BE2C (cell line): ENCODE data around the gene AFG1L. TPM values are rescaled to one million over a fixed set of nuclear protein-coding genes. Genes with fewer than 3 reads are reported as not detected.
"Not testable (repeated sequence)": the region's sequence is repeated elsewhere in the genome, so short reads cannot be mapped to it uniquely, and the experiment has no call there.

Source experiments
- DNase-seq: peaks from one replicate; pipeline ENCODE4 v3.0.0-alpha.2; 2020
- H3K27me3 ChIP-seq: fragments of 250-450 bp; sonication (Bioruptor Pico); 2 replicates; pipeline ENCODE4 v1.5.1; 2020; ENCODE audit warnings: mild to moderate bottlenecking
- H3K36me3 ChIP-seq: fragments of 250-450 bp; sonication (Bioruptor Pico); 2 replicates; pipeline ENCODE4 v1.5.1; 2020; ENCODE audit warnings: mild to moderate bottlenecking
- H3K4me1 ChIP-seq: fragments of 250-450 bp; sonication (Bioruptor Pico); 2 replicates; pipeline ENCODE4 v1.5.1; 2020
- H3K4me3 ChIP-seq: 2 replicates; pipeline ENCODE4 v1.5.1; 2011; ENCODE audit warnings: low read depth, low read length
- H3K9me3 ChIP-seq: fragments of 250-450 bp; sonication (Bioruptor Pico); 2 replicates; pipeline ENCODE4 v1.5.1; 2020
- CTCF ChIP-seq: IDR thresholded peaks from 2 replicates; pipeline ENCODE4 v1.5.1; 2012; ENCODE audit warnings: mild to moderate bottlenecking, low read depth, low read length
- polyA plus RNA-seq: library from polyadenylated mRNA; unstranded; fragments of >200 nt; gene quantifications from one replicate; pipeline ENCODE4 v1.2.1, GENCODE V29; 2012; ENCODE audit warnings: low read depth, missing spikeins; ENCODE audit not compliant: insufficient read length, insufficient read depth

AFG1L gene
- 3.0 TPM for polyA plus RNA-seq

DNA sequence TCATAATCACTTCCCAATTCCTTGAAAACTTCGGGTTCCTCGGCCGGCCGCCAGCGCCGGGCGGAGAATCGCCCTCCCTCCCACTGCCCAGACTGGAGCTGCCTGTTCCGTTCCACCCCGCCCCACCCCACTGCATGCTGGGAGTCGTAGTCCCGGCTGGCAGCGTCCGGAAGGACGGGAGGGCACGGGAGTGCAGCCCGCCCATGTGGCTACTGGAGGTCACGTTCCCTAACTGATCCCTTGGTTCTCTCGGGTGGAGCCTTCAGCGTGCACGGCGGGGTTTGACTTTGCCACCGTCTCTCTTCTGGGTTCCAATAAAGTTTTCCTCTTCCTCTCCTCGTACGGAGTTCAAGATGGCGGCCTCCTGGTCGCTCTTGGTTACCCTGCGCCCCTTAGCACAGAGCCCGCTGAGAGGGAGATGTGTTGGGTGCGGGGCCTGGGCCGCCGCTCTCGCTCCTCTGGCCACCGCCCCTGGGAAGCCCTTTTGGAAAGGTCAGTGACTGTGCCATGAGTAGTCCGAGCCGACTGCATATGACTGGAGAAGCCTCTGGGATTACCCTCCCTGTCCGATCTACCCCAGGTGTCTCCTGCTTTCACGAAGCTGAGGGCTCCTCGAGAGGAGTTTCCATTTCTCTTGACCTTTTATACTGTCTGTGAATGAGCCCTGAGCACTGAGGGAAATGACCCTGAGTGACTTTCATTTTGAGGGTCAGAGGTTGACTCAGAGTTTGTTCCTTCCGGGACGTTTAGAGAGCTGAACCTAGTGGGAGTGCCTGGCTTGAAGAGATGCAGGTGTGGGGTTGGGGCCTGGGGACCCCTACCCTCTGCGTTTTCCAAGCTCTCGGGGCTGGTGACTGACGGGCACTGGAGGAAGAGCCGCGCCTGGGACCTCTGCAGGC lies at the start of gene AFG1L:
AFG1L (plus strand) TSS at position 328 of the 899 bp plus-strand sequence; CDS start at position 354, 26 bp downstream.
- no peaks in the 10 kb centered on the region for H3K27me3 ChIP-seq
- no peak for TF ChIP-seq CTCF
- H3K36me3 ChIP-seq, result no peaks in the 10 kb centered on the region
- no peaks in the 10 kb centered on the region for H3K4me1 ChIP-seq
- DNase-seq, result peak; percentile 94
- H3K4me3 ChIP-seq, result peak within 1 kb of the TSS; percentile 98
- no peaks in the 10 kb centered on the region for H3K9me3 ChIP-seq

- not testable (repeated sequence) for H3K9me3 ChIP-seq, H3K27me3 ChIP-seq, H3K4me3 ChIP-seq, H3K4me1 ChIP-seq, DNase-seq
- H3K36me3 ChIP-seq, result peaks cover 26% of the 10 kb centered on the region
Measured at GRCh38 chr6:108245095-108245494, 49.8 kb upstream of the AFG1L start.

DNA sequence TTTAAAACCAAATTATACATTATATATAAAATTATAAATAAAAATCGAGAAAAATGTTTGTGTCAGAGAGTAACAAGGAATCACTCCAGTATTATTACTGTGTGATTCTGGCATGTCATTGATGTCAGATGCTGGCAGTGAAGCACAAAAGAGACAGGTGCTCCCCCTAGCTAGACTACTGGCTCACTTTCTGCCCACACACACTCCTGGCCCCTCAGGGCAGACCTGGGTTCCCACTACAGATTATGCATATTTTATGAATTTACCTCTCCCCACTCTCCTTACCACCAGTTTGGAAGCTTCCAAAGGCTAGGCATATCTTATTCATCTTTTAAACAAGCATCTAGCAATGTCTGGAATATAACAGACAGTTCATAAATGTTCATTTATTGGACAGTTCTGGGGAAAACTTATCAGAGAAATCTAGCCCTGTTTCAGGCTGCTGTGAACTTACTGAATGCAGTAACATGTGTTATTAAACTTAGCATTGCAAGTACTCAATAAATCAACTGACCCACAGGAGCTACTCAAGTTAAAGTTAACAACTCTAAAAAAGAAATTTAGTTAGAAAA lies 46.8 kb upstream of the AFG1L start:
- Histone ChIP-seq H3K4me3 (no peak overlapping the region), H3K36me3 (peaks cover 23% of the 10 kb centered on the region), H3K9me3 (no peaks in the 10 kb centered on the region; the same call in 1 of the 2 replicates), H3K27me3 (no peaks in the 10 kb centered on the region), H3K4me1 (peaks cover 5% of the 10 kb centered on the region)
- TF ChIP-seq CTCF, result peak; percentile 47
- DNase-seq, result peak; percentile 49

DNA sequence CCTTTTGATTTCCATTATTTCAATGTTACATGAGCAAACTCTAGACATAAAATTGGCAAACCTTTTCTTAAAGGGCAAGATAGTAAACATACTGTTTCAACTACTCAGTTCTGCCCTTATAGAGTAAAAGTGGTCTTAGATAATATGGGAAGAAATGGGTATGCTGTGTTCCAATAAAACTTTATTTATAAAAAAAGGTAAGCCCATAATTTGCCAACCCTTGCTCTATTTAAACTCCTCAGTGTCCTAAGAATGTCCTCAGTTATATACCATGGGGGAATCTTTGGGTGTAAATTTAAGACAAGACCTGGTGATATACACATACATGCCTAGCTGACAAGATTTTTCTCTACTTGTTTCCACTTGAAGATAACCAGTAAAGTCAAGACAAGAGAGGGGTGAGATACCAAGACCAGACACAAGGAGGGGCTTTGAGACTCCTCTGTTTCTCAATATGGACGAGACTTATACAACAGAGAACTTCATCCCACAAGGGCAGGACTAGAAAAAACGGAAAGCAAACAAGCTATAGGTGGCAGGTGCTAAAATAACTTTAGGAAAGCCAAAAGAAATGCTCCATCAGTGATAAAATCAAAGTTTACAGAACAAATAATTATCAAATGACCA lies 44.5 kb upstream of the AFG1L start:
- no peak for DNase-seq
- no peaks in the 10 kb centered on the region for H3K9me3 ChIP-seq
- peak; percentile 51 for TF ChIP-seq CTCF
- no peaks in the 10 kb centered on the region for H3K27me3 ChIP-seq
- H3K4me3 ChIP-seq, result no peak overlapping the region
- peaks cover 10% of the 10 kb centered on the region for H3K4me1 ChIP-seq
- peaks cover 15% of the 10 kb centered on the region for H3K36me3 ChIP-seq

DNA sequence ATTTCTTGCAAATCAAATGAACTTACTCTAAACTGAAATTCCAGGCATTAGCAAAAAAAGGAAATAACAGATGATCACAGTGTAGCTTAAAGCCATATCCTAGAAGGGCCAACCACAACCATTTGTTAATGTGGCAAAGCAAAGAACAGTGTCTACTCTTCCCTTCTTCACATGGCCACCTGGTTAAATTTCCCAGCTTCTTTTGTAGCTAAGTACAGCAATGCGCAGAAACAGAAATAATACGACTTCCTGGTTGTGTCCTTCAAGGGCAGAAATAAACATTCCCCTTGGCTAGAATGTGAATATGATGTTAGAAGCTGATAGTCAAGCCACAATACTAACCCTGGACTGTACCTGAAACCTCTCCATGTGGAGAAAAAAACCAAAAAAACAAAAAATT lies 43.6 kb upstream of the AFG1L start:
- no peak for TF ChIP-seq CTCF
- no peak overlapping the region for H3K4me3 ChIP-seq
- no peaks in the 10 kb centered on the region for H3K9me3 ChIP-seq
- H3K27me3 ChIP-seq, result no peaks in the 10 kb centered on the region
- no peak for DNase-seq
- H3K4me1 ChIP-seq, result peaks cover 10% of the 10 kb centered on the region
- peaks cover 14% of the 10 kb centered on the region for H3K36me3 ChIP-seq

DNA sequence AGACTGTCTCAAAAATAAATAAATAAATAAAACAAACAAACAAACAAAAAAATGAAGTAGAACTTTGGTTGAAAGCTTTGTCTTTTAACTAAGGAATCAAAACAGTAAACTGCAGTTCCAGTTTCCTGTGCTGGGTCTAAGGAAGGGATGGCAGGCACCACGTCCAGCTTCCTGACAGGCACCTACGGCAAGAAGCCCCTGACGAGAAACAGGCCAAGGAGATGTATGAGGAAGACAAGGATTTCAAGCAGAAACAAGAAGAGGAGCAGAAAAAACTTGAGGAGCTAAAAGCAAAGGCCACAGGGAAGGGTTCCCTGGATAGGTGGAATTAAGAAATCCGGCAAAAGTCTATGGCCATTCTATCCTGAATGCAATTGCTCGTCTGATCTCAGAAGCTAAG lies 42.8 kb upstream of the AFG1L start:
- Histone ChIP-seq H3K4me3 (no peak overlapping the region), H3K27me3 (no peaks in the 10 kb centered on the region), H3K4me1 (peaks cover 10% of the 10 kb centered on the region), H3K9me3 (no peaks in the 10 kb centered on the region), H3K36me3 (peaks cover 14% of the 10 kb centered on the region)
- no peak for DNase-seq
- no peak for TF ChIP-seq CTCF
